Endothelial cell of umbilical vein (primary cell): ENCODE results near the gene PGAP3. TPM values are rescaled to one million over a fixed set of nuclear protein-coding genes. Genes with fewer than 3 reads are reported as not detected.

Experiments used
- microRNA-seq: library from miRNA; unstranded; fragments of <30 nt; microRNA quantifications from one replicate; pipeline ENCODE4 v1.2.0, GENCODE V29; 2021; ENCODE audit warnings: borderline number of aligned reads, borderline replicate concordance
- polyA plus RNA-seq, 4 experiments: library from polyadenylated mRNA; depleted of rRNA in 3 of 4; stranded (reverse) in 3 of 4; unstranded in 1 of 4; fragments of >200 nt; gene quantifications; 2 replicates each; pipeline versions ENCODE4 v1.2.1 to v1.2.3, GENCODE V29; 2011 to 2012; ENCODE audit warnings: missing spikeins in 1 of 4
- small RNA-seq: library from RNA; depleted of rRNA; stranded (forward); fragments of <200 nt; gene quantifications from one replicate; pipeline ENCODE3, GENCODE V24; 2012; ENCODE audit warnings: low replicate concordance, low read depth; ENCODE audit not compliant: insufficient read depth, insufficient read length
- total RNA-seq: library from RNA; stranded (reverse); gene quantifications from 2 replicates; pipeline ENCODE4 v1.2.3, GENCODE V29; 2021

PGAP3 gene
- total and polyA plus RNA-seq, 2 donors (not counting 3 experiments of a cell fraction or from before 2014, with no cell fraction given): 6.4 to 14.9 TPM

Small RNA genes within 50 kb of the gene (microRNA-seq; reads per million reads assigned to microRNA genes)
- not detected for gene MIR4728

Small RNA genes within 50 kb of the gene (small RNA-seq; reads per million reads assigned to genes)
- gene MIR4728: not detected

Other genes starting within 250 kb of the PGAP3 start
- gene MED1, start 236.8 kb downstream of the PGAP3 start, total RNA-seq: 39.8 and 46.2 TPM in 2 replicates
- 18.2 and 19.8 TPM in 2 replicates for gene MED1, start 236.8 kb downstream of the PGAP3 start, polyA plus RNA-seq
- gene CDK12, start 226.6 kb downstream of the PGAP3 start, total RNA-seq: 53.9 and 55.4 TPM in 2 replicates
- 14.2 and 14.6 TPM in 2 replicates for gene CDK12, start 226.6 kb downstream of the PGAP3 start, polyA plus RNA-seq
- not detected in 2 replicates for gene NEUROD2, start 80.1 kb downstream of the PGAP3 start, total RNA-seq
- not detected in 2 replicates for gene NEUROD2, start 80.1 kb downstream of the PGAP3 start, polyA plus RNA-seq
- gene PPP1R1B, start 61.1 kb downstream of the PGAP3 start, total RNA-seq: not detected in 2 replicates
- gene PPP1R1B, start 61.1 kb downstream of the PGAP3 start, polyA plus RNA-seq: not detected in 2 replicates
- 48.9 and 51.0 TPM in 2 replicates for gene STARD3, start 50.9 kb downstream of the PGAP3 start, total RNA-seq
- 75.7 and 102 TPM in 2 replicates for gene STARD3, start 50.9 kb downstream of the PGAP3 start, polyA plus RNA-seq
- 0.78 and 0.93 TPM in 2 replicates for gene TCAP, start 22.7 kb downstream of the PGAP3 start, total RNA-seq
- 0.46 and 0.51 TPM in 2 replicates for gene TCAP, start 22.7 kb downstream of the PGAP3 start, polyA plus RNA-seq
- gene PNMT, start 19.6 kb downstream of the PGAP3 start, total RNA-seq: not detected in 2 replicates
- 0.11 and 0.35 TPM in 2 replicates for gene PNMT, start 19.6 kb downstream of the PGAP3 start, polyA plus RNA-seq
- 29.1 and 32.9 TPM in 2 replicates for gene ERBB2, start 12.0 kb upstream of the PGAP3 start, total RNA-seq
- 20.6 and 22.8 TPM in 2 replicates for gene ERBB2, start 12.0 kb upstream of the PGAP3 start, polyA plus RNA-seq
- 42.4 and 51.1 TPM in 2 replicates for gene MIEN1, start 42.5 kb upstream of the PGAP3 start, total RNA-seq
- 74.1 and 74.5 TPM in 2 replicates for gene MIEN1, start 42.5 kb upstream of the PGAP3 start, polyA plus RNA-seq
- gene GRB7, start 49.9 kb upstream of the PGAP3 start, total RNA-seq: not detected in 2 replicates
- gene GRB7, start 49.9 kb upstream of the PGAP3 start, polyA plus RNA-seq: 0.04 and 0.06 TPM in 2 replicates
- gene IKZF3, start 176.3 kb upstream of the PGAP3 start, total RNA-seq: not detected in 2 replicates
- gene IKZF3, start 176.3 kb upstream of the PGAP3 start, polyA plus RNA-seq: not detected in 2 replicates
- not detected in 2 replicates for gene ZPBP2, start 180.1 kb upstream of the PGAP3 start, total RNA-seq
- gene ZPBP2, start 180.1 kb upstream of the PGAP3 start, polyA plus RNA-seq: not detected in 2 replicates
- 11.0 and 11.6 TPM in 2 replicates for gene GSDMB, start 230.6 kb upstream of the PGAP3 start, total RNA-seq
- 5.0 and 5.4 TPM in 2 replicates for gene GSDMB, start 230.6 kb upstream of the PGAP3 start, polyA plus RNA-seq
- gene ORMDL3, start 239.5 kb upstream of the PGAP3 start, total RNA-seq: 26.7 and 29.8 TPM in 2 replicates
- gene ORMDL3, start 239.5 kb upstream of the PGAP3 start, polyA plus RNA-seq: 49.8 and 53.4 TPM in 2 replicates
- gene LRRC3C, start 239.7 kb upstream of the PGAP3 start, total RNA-seq: not detected in 2 replicates
- not detected in 2 replicates for gene LRRC3C, start 239.7 kb upstream of the PGAP3 start, polyA plus RNA-seq